Uterus (tissue), 2 donors: Measurements from ENCODE around the gene ARHGAP10.

Experiments used
- CTCF ChIP-seq, 4 experiments: fragments of 200-600 bp in 2 of 4; fragments of 450-650 bp in 2 of 4; sonication (generic) in 2 of 4; IDR thresholded peaks; one replicate each; pipeline ENCODE4 v1.5.1; 2016 to 2019; ENCODE audit warnings: antibody characterized with exemption in 4 of 4, mild to moderate bottlenecking in 2 of 4, moderate library complexity in 1 of 4
- POLR2A ChIP-seq, 2 donors: fragments of 450-650 bp; IDR thresholded peaks; one replicate each; pipeline ENCODE4 v1.6.1; 2016; ENCODE audit warnings: antibody characterized with exemption in 2 of 2, mild to moderate bottlenecking in 1 of 2, moderate library complexity in 1 of 2

GRCh38 chr4:148007792-148008191 lies 275.9 kb downstream of the ARHGAP10 start:
- no peak for TF ChIP-seq CTCF (IDR thresholded peaks at IDR 0.05)
- no peak for TF ChIP-seq POLR2A (IDR thresholded peaks at IDR 0.05)
